Ovary (tissue), 3 donors: ENCODE data around the gene KLHL8.

Experiments
- EP300 ChIP-seq: sonication (generic); formaldehyde crosslinking; IDR thresholded peaks from one replicate; pipeline ENCODE4 v1.6.1; 2017; ENCODE audit warnings: antibody characterized with exemption
- TF ChIP-seq, protein P1 (sequence below), 3 donors: fragments of 450-650 bp in 2 of 3; fragments of 200-600 bp in 1 of 3; IDR thresholded peaks; one replicate each; pipeline versions ENCODE4 v1.5.1 to v1.8.0; 2016 to 2022; ENCODE audit warnings: antibody characterized with exemption in 3 of 3, mild to moderate bottlenecking in 1 of 3
- donor health status: DM: no; HTN: no; CAD: no.

DNA sequence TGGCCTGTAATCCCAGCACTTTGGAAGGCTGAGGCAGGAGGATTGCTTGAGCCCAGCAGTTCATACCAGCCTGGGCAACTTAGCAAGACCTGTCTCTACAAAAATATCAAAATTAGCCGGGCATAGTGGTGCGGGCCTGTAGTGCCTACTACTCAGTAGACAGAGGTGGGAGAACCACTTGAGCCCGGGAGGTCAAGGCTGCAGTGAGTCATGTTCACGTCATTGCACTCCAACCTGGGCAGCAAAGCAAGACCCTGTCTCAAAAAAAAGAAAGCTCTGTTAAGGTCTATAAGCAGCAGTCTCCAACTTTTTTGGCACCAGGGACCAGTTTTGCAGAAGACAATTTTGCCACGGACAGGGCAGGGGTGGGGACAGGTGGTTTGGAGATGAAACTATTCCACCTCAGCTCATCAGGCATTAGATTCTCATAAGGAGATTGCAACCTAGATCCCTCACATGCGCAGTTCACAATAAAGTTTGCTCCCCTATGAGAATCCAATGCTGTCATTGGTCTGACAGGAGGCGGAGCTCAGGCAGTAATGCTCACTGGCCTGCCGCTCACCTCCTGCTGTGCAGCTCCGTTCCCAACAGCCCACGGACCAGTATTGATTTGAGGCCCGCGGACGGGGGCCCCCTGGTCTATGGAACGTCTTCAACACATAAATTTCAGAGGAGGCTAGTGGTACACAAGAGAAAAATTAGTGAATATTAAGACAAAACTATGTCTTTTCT, 67.9 kb downstream of the KLHL8 start:
- TF ChIP-seq EP300 = no peak
- TF ChIP-seq, protein P1, sequence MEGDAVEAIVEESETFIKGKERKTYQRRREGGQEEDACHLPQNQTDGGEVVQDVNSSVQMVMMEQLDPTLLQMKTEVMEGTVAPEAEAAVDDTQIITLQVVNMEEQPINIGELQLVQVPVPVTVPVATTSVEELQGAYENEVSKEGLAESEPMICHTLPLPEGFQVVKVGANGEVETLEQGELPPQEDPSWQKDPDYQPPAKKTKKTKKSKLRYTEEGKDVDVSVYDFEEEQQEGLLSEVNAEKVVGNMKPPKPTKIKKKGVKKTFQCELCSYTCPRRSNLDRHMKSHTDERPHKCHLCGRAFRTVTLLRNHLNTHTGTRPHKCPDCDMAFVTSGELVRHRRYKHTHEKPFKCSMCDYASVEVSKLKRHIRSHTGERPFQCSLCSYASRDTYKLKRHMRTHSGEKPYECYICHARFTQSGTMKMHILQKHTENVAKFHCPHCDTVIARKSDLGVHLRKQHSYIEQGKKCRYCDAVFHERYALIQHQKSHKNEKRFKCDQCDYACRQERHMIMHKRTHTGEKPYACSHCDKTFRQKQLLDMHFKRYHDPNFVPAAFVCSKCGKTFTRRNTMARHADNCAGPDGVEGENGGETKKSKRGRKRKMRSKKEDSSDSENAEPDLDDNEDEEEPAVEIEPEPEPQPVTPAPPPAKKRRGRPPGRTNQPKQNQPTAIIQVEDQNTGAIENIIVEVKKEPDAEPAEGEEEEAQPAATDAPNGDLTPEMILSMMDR (IDR thresholded peaks at IDR 0.05) = no peak
